Mammary epithelial cell (primary cell): Measurements from ENCODE around the gene PAQR7.

Source experiments
- CTCF ChIP-seq, 2 donors: IDR thresholded peaks in 1 of 2; conservative IDR thresholded peaks in 1 of 2; 2 replicates each; pipeline ENCODE4 v1.5.1; 2011 to 2012; ENCODE audit warnings: inconsistent platforms in 2 of 2, low read length in 2 of 2, mild to moderate bottlenecking in 2 of 2, control low read depth in 1 of 2, low read depth in 1 of 2; ENCODE audit not compliant: insufficient read depth in 1 of 2; ENCODE audit errors: extremely low read depth in 1 of 2
- EZH2 ChIP-seq: IDR thresholded peaks from 2 replicates; pipeline ENCODE4 v1.6.1; 2012; ENCODE audit warnings: low read length, inconsistent platforms, borderline replicate concordance

- TF ChIP-seq EZH2 (no peak), CTCF (conservative IDR thresholded peaks at IDR 0.05 in 1 of 2, IDR thresholded peaks at IDR 0.05 in 1 of 2; ENCODE audit: extremely low read depth in 1 of 2, insufficient read depth in 1 of 2, low read depth in 1 of 2, low read length in 2 of 2) (no peak)
Observed at GRCh38 chr1:25869909-25870606, 5.5 kb downstream of the PAQR7 start.
